Nephron (organoid): ENCODE measurements around the gene DLAT.
"Not testable (repeated sequence)": the region's sequence is repeated elsewhere in the genome, so short reads cannot be mapped to it uniquely, and the experiment has no call there.

Experiments
- H3K27ac Mint-ChIP-seq, 3 experiments: 2 replicates each; pipeline ENCODE4 v1.8.0; 2020; ENCODE audit warnings: mixed read lengths in 3 of 3, mild to moderate bottlenecking in 2 of 3, moderate library complexity in 1 of 3
- H3K27me3 Mint-ChIP-seq: 2 replicates; pipeline ENCODE4 v1.8.0; 2021; ENCODE audit warnings: low read depth, mild to moderate bottlenecking, moderate library complexity, mixed read lengths
- H3K36me3 Mint-ChIP-seq: 2 replicates; pipeline ENCODE4 v1.8.0; 2020; ENCODE audit warnings: low read depth, mixed read lengths
- H3K4me1 Mint-ChIP-seq: 2 replicates; pipeline ENCODE4 v1.8.0; 2020; ENCODE audit warnings: mixed read lengths
- H3K4me3 Mint-ChIP-seq, 3 experiments: 2 replicates each; pipeline ENCODE4 v1.8.0; 2020; ENCODE audit warnings: mild to moderate bottlenecking in 3 of 3, mixed read lengths in 3 of 3, moderate library complexity in 2 of 3
- H3K9me3 Mint-ChIP-seq: 2 replicates; pipeline ENCODE4 v1.8.0; 2020; ENCODE audit warnings: mixed read lengths
- TF ChIP-seq, protein P1 (sequence below), 3 experiments: fragments of 200-600 bp; sonication (generic); IDR thresholded peaks; one replicate each; pipeline ENCODE4 v1.5.0; 2021; ENCODE audit warnings: antibody characterized with exemption in 3 of 3; ENCODE audit not compliant: unreplicated experiment in 3 of 3

The DLAT gene

DNA sequence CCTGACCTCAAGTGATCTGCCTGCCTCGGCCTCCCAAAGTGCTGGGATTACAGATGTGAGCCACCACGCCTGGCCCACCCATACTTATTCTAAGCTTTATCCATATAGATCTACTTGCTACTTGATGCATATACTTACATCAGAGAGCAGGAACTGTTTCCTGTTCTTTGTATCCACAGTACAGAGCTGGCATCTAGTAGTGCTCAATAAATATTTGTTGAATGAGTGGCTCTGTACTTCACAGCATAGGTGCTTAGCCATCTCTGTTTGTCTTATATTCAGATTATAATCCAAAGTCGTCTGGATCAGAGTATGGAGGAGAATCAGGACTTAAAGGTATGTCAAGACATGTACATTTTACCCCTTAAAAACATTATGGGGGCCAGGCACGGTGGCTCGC is 38.6 kb upstream of the DLAT start:
- peaks cover 47% of the 10 kb centered on the region for H3K36me3 Mint-ChIP-seq
- H3K9me3 Mint-ChIP-seq = no peaks in the 10 kb centered on the region
- peaks cover 25% of the 10 kb centered on the region for H3K4me1 Mint-ChIP-seq
- H3K4me3 Mint-ChIP-seq = no peak overlapping the region
- no peaks in the 10 kb centered on the region for H3K27me3 Mint-ChIP-seq
- TF ChIP-seq, protein P1, sequence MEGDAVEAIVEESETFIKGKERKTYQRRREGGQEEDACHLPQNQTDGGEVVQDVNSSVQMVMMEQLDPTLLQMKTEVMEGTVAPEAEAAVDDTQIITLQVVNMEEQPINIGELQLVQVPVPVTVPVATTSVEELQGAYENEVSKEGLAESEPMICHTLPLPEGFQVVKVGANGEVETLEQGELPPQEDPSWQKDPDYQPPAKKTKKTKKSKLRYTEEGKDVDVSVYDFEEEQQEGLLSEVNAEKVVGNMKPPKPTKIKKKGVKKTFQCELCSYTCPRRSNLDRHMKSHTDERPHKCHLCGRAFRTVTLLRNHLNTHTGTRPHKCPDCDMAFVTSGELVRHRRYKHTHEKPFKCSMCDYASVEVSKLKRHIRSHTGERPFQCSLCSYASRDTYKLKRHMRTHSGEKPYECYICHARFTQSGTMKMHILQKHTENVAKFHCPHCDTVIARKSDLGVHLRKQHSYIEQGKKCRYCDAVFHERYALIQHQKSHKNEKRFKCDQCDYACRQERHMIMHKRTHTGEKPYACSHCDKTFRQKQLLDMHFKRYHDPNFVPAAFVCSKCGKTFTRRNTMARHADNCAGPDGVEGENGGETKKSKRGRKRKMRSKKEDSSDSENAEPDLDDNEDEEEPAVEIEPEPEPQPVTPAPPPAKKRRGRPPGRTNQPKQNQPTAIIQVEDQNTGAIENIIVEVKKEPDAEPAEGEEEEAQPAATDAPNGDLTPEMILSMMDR (IDR thresholded peaks at IDR 0.05; ENCODE audit: unreplicated experiment in 3 of 3) = no peak
- peak overlapping the region in 2 of 3 experiments; percentile 30 to 64 for H3K27ac Mint-ChIP-seq

DNA sequence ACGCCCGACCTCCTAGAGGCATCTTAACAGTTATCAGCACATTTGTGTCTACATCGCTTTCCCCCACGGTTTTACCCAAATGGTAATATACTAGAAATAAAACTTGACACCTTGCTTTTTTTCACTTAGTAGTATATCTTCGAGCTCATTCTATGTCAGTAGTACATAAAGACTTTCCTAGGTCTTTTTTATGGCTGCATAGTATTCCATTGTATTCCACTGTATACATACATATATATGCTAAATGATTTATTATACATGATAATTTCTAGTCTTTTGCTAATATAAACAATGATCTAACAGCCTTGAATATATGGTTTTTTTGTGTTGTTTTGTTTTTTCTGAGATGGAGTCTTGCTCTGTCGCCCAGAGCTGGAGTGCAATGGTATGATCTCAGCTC is 34.8 kb upstream of the DLAT start:
- H3K27ac Mint-ChIP-seq = no peak overlapping the region
- no peak overlapping the region for H3K4me3 Mint-ChIP-seq
- TF ChIP-seq, protein P1 (IDR thresholded peaks at IDR 0.05; ENCODE audit: unreplicated experiment in 3 of 3) = no peak
- no peaks in the 10 kb centered on the region for H3K27me3 Mint-ChIP-seq
- H3K4me1 Mint-ChIP-seq = peaks cover 7% of the 10 kb centered on the region
- no peaks in the 10 kb centered on the region for H3K9me3 Mint-ChIP-seq
- H3K36me3 Mint-ChIP-seq = peaks cover 49% of the 10 kb centered on the region

DNA sequence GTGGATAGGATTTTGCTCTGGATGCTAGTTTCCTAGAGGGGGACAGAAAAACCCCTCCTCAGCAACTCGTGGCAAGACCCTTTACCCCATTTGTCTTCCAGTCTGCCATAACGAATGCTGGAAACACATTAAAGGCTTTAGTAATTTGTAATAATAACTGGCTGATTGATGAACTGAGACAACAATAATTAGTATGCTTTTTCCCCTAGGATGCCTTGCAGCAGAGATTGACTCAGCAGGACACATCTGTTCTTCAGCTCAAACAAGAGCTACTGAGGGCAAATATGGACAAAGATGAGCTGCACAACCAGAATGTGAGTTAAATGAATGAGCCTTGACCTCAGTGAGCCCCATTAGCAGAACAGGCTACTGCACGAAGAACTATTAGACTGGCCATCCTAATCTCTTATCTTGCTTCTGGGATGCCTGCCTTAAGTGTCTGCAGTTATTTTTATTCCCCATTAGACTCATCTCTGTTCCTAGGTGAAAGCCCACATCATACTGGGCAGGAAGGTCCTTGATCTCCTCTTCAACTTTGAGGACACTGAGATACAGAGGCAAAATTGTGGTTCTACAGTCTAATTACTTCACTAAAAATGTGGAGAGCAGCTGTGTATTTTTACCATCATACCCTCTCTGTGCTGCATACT is 32.9 kb upstream of the DLAT start:
- Mint-ChIP-seq H3K4me3 (no peak overlapping the region), H3K27me3 (no peaks in the 10 kb centered on the region), H3K27ac (no peak overlapping the region), H3K4me1 (peaks cover 7% of the 10 kb centered on the region), H3K9me3 (no peaks in the 10 kb centered on the region), H3K36me3 (peaks cover 43% of the 10 kb centered on the region)
- TF ChIP-seq, protein P1 (IDR thresholded peaks at IDR 0.05; ENCODE audit: unreplicated experiment in 3 of 3) = no peak

DNA sequence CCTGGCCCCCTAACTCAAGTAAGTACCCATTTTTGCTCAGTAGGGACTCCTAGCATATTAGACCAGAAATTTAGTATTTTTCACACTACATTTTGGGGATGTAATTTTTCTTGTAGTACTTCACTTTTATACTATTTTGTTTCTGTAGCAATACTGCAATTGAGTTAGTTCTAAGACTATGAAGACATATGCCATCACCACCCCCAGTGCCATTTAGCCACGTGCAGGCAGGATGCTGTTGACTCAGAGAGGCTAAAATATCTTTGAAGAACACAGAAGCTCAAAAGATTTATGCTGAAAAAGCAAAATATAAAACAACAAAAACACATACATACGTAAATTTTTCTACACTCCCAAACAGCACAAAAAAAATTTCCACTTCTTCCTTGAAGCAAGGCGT is 29.1 kb upstream of the DLAT start:
- no peaks in the 10 kb centered on the region for H3K27me3 Mint-ChIP-seq
- no peaks in the 10 kb centered on the region for H3K9me3 Mint-ChIP-seq
- TF ChIP-seq, protein P1 (IDR thresholded peaks at IDR 0.05; ENCODE audit: unreplicated experiment in 3 of 3) = no peak
- H3K36me3 Mint-ChIP-seq = peaks cover 52% of the 10 kb centered on the region
- no peak overlapping the region for H3K4me3 Mint-ChIP-seq
- H3K27ac Mint-ChIP-seq = no peak overlapping the region
- no peaks in the 10 kb centered on the region for H3K4me1 Mint-ChIP-seq

DNA sequence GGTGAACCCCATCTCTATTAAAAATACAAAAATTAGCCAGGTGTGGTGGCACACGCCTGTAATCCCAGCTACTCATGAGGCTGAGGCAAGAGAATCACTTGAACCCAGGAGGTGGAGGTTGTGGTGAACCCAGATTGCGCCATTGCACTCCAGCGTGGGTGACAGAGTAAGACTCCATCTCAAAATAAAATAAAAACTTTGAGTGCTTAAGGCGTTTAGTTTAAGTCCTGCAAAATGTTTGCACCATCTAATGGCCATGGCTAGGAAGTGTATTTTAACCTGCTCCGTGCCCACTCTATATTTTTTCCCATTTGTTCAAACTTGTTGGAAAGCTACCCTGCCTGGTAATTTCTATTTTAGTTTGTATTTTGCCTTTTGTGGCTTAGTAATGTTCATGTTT is 28.5 kb upstream of the DLAT start:
- H3K36me3 Mint-ChIP-seq = peaks cover 52% of the 10 kb centered on the region
- TF ChIP-seq, protein P1 (IDR thresholded peaks at IDR 0.05; ENCODE audit: unreplicated experiment in 3 of 3) = peak; percentile 42 to 49 (median 48)
- not testable (repeated sequence) for H3K27ac Mint-ChIP-seq, H3K9me3 Mint-ChIP-seq, H3K4me3 Mint-ChIP-seq, H3K27me3 Mint-ChIP-seq, H3K4me1 Mint-ChIP-seq

DNA sequence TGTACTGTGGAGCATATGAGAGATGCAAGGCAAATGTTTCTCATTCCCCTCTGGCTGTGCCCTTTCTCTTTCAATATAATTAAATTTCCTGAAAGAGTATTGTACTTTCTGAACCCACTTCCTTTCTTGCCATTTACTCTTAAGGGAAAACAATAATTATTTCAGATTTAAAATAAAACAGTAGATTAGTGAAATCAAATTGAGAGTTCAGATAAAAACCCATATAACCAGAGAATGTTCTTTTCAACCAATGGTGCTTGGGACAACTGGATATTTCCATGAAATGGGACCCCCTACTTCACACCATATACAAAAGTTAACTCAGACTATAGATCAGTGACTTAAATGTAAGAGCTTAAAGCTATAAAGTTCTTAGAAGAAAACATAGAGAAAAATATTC is 26.1 kb upstream of the DLAT start:
- Mint-ChIP-seq H3K4me3 (no peak overlapping the region), H3K27ac (no peak overlapping the region), H3K27me3 (no peaks in the 10 kb centered on the region), H3K4me1 (no peaks in the 10 kb centered on the region), H3K36me3 (peaks cover 67% of the 10 kb centered on the region), H3K9me3 (no peaks in the 10 kb centered on the region)
- TF ChIP-seq, protein P1 (IDR thresholded peaks at IDR 0.05; ENCODE audit: unreplicated experiment in 3 of 3) = no peak
